T-cell (primary cell): ENCODE results near the gene UNC79. TPM values are rescaled to one million over a fixed set of nuclear protein-coding genes. Genes with fewer than 3 reads are reported as not detected.

Experiments
- ATAC-seq, 4 experiments: fragments of 200-7000 bp in 3 of 4; fragments of 150-1000 bp in 1 of 4; cut with Tn5 transposase; replicated peaks in 1 of 4; 1 replicate in 3 of 4; 2 replicates in 1 of 4; pipeline ENCODE4 v1.10.0; 2021; ENCODE audit warnings: moderate library complexity in 3 of 4, mild to moderate bottlenecking in 2 of 4, moderate number of reproducible peaks in 1 of 4
- CTCF ChIA-PET, 2 donors: fragments of 300-600 bp; sonication (Branson Sonifier 250); formaldehyde crosslinking; loops; one replicate each; lab custom pipeline; 2022; ENCODE audit warnings: antibody characterized with exemption in 2 of 2; lab: Charles Lee
- POLR2A ChIA-PET, 2 donors: fragments of 300-600 bp; sonication (Branson Sonifier 250); formaldehyde crosslinking; loops; one replicate each; lab custom pipeline; 2022; ENCODE audit warnings: antibody characterized with exemption in 2 of 2; lab: Charles Lee
- DNase-seq, 35 experiments: peaks; one replicate each; pipeline versions ENCODE4 v3.0.0 to v3.0.0-alpha.2; 2013 to 2023
- H3K27ac ChIP-seq: one replicate; pipeline ENCODE4 v1.5.1; 2013; ENCODE audit warnings: low read length
- H3K27me3 ChIP-seq, 2 experiments: replicated peaks in 1 of 2; 1 replicate in 1 of 2; 2 replicates in 1 of 2; pipeline versions ENCODE4 v1.6.1 to v1.7.0; 2013; ENCODE audit warnings: low read length in 1 of 2, mixed read lengths in 1 of 2; ENCODE audit not compliant: control insufficient read depth in 2 of 2, insufficient read depth in 2 of 2; ENCODE audit errors: extremely low read depth in 1 of 2
- H3K36me3 ChIP-seq, 2 donors: 1 replicate in 1 of 2; 2 replicates in 1 of 2; pipeline versions ENCODE4 v1.6.1 to v1.7.0; 2013; ENCODE audit warnings: low read length in 1 of 2; ENCODE audit not compliant: control insufficient read depth in 2 of 2, insufficient read depth in 1 of 2; ENCODE audit errors: extremely low read depth in 1 of 2
- H3K4me1 ChIP-seq, 2 experiments: 1 replicate in 1 of 2; 2 replicates in 1 of 2; pipeline versions ENCODE4 v1.6.1 to v1.7.0; 2013; ENCODE audit warnings: low read length in 2 of 2, mixed read lengths in 1 of 2; ENCODE audit not compliant: insufficient read depth in 2 of 2, control insufficient read depth in 1 of 2; ENCODE audit errors: extremely low read depth in 1 of 2
- H3K4me3 ChIP-seq, 2 donors: 1 replicate in 1 of 2; 2 replicates in 1 of 2; pipeline versions ENCODE4 v1.5.1 to v1.7.0; 2013; ENCODE audit warnings: mild to moderate bottlenecking in 2 of 2, low read length in 1 of 2, moderate library complexity in 1 of 2; ENCODE audit not compliant: control insufficient read depth in 1 of 2; ENCODE audit errors: extremely low read depth in 1 of 2
- H3K9me3 ChIP-seq: 2 replicates; pipeline ENCODE4 v1.7.0; 2013
- H3K27ac Mint-ChIP-seq, 2 donors: one replicate each; pipeline ENCODE4 v1.8.0; 2020 to 2021; ENCODE audit warnings: mild to moderate bottlenecking in 2 of 2, mixed read lengths in 2 of 2
- H3K27me3 Mint-ChIP-seq, 2 donors: one replicate each; pipeline ENCODE4 v1.8.0; 2021 to 2022; ENCODE audit warnings: mixed read lengths in 2 of 2
- H3K36me3 Mint-ChIP-seq: one replicate; pipeline ENCODE4 v1.8.0; 2021; ENCODE audit warnings: mixed read lengths
- H3K4me1 Mint-ChIP-seq, 3 donors: one replicate each; pipeline ENCODE4 v1.8.0; 2020 to 2022; ENCODE audit warnings: mixed read lengths in 3 of 3, mild to moderate bottlenecking in 1 of 3
- H3K4me3 Mint-ChIP-seq, 3 donors: one replicate each; pipeline ENCODE4 v1.8.0; 2020 to 2022; ENCODE audit warnings: mild to moderate bottlenecking in 3 of 3, mixed read lengths in 3 of 3, moderate library complexity in 3 of 3
- H3K9me3 Mint-ChIP-seq, 3 donors: one replicate each; pipeline ENCODE4 v1.8.0; 2020 to 2022; ENCODE audit warnings: mixed read lengths in 3 of 3
- WGBS: methylation state at CpG from one replicate; pipeline ENCODE4 v1.1.5; 2013; ENCODE audit warnings: missing lambda C conversion rate; ENCODE audit not compliant: insufficient coverage; 5-methylcytosine and 5-hydroxymethylcytosine counted together
- total RNA-seq, 35 experiments: library from RNA in 6 of 35; stranded (reverse) in 6 of 35; fragments of 120-200 nt in 1 of 35; gene quantifications; one replicate each; pipeline versions ENCODE4 v1.2.1 to v1.2.4 and lab custom pipeline; 2013 to 2026

The UNC79 gene
- total RNA-seq, 5 donors from 2014 or later (not counting 1 experiment from before 2014, with no cell fraction given): 0.06 to 0.07 TPM; not detected in 3

- Histone ChIP-seq H3K36me3 (no peaks in the 10 kb centered on the region), H3K9me3 (no peaks in the 10 kb centered on the region), H3K27ac (no peak overlapping the region), H3K4me1 (no peaks in the 10 kb centered on the region), H3K4me3 (no peak overlapping the region), H3K27me3 (peaks cover 2 to 9% of the 10 kb centered on the region in 2 experiments)
- peak in 4 of 35 experiments; percentile 1 to 17 (median 3) for DNase-seq
- Mint-ChIP-seq H3K4me3 (no peak overlapping the region), H3K27me3 (peaks cover 3 to 19% of the 10 kb centered on the region in 2 donors), H3K36me3 (no peaks in the 10 kb centered on the region), H3K9me3 (no peaks in the 10 kb centered on the region), H3K4me1 (no peaks in the 10 kb centered on the region), H3K27ac (no peak overlapping the region)
- ATAC-seq: no peak
- CTCF ChIA-PET: interaction anchor here in 1 of 2 donors (0.6 to 1.5 kb wide), 2 partner anchors 21 to 506 kb away, joined by 3 to 5 read pairs; no protein-coding TSS in a partner anchor
- POLR2A ChIA-PET: no interaction called here
- WGBS: 30% methylated on average over 3 of the region's 7 CpGs
Observed at GRCh38 chr14:93619176-93619793, 188.5 kb downstream of the UNC79 start.

GRCh38 chr14:93628048-93628447, 197.3 kb downstream of the UNC79 start:
- Mint-ChIP-seq H3K4me1 (no peaks in the 10 kb centered on the region), H3K27me3 (peaks cover 24% of the 10 kb centered on the region in 2 donors), H3K4me3 (no peak overlapping the region), H3K27ac (no peak overlapping the region), H3K9me3 (no peaks in the 10 kb centered on the region), H3K36me3 (no peaks in the 10 kb centered on the region)
- ATAC-seq (no peak), DNase-seq (no peak)
- ChIA-PET CTCF (interaction anchor here in 1 of 2 donors (0.6 kb wide), 1 partner anchor 16 kb away, joined by 3 read pairs; no protein-coding TSS in a partner anchor), POLR2A (no interaction called here)
- peaks cover 2 to 10% of the 10 kb centered on the region in 2 experiments for H3K27me3 ChIP-seq
- no peaks in the 10 kb centered on the region for H3K9me3 ChIP-seq
- H3K27ac ChIP-seq: no peak overlapping the region
- 77% methylated on average over 4 of the region's 4 CpGs for WGBS
- no peak overlapping the region for H3K4me3 ChIP-seq
- H3K36me3 ChIP-seq: no peaks in the 10 kb centered on the region
- no peaks in the 10 kb centered on the region for H3K4me1 ChIP-seq

- no peaks in the 10 kb centered on the region for H3K36me3 ChIP-seq
- H3K9me3 Mint-ChIP-seq: no peaks in the 10 kb centered on the region
- H3K27ac Mint-ChIP-seq: no peak overlapping the region
- ChIA-PET CTCF (no interaction called here), POLR2A (no interaction called here)
- ATAC-seq (no peak), DNase-seq (no peak)
- peaks cover 2 to 7% of the 10 kb centered on the region in 2 experiments for H3K27me3 ChIP-seq
- no peak overlapping the region for H3K4me3 ChIP-seq
- no peaks in the 10 kb centered on the region for H3K4me1 Mint-ChIP-seq
- H3K36me3 Mint-ChIP-seq: no peaks in the 10 kb centered on the region
- H3K27me3 Mint-ChIP-seq: peaks cover 24 to 27% of the 10 kb centered on the region in 2 donors
- no peaks in the 10 kb centered on the region for H3K4me1 ChIP-seq
- no peak overlapping the region for H3K27ac ChIP-seq
- H3K4me3 Mint-ChIP-seq: no peak overlapping the region
- H3K9me3 ChIP-seq: no peaks in the 10 kb centered on the region
Observed at GRCh38 chr14:93629643-93630042, 198.9 kb downstream of the UNC79 start.

- H3K4me1 Mint-ChIP-seq: no peaks in the 10 kb centered on the region
- ChIA-PET POLR2A (no interaction called here), CTCF (no interaction called here)
- DNase-seq (no peak), ATAC-seq (no peak)
- no peaks in the 10 kb centered on the region for H3K36me3 Mint-ChIP-seq
- H3K4me3 Mint-ChIP-seq: no peak overlapping the region
- peaks cover 4 to 8% of the 10 kb centered on the region in 2 experiments for H3K27me3 ChIP-seq
- no peaks in the 10 kb centered on the region for H3K4me1 ChIP-seq
- H3K27ac Mint-ChIP-seq: no peak overlapping the region
- peaks cover 36 to 48% of the 10 kb centered on the region in 2 donors for H3K27me3 Mint-ChIP-seq
- no peak overlapping the region for H3K27ac ChIP-seq
- 54% methylated on average over 1 of the region's 5 CpGs for WGBS
- H3K4me3 ChIP-seq: no peak overlapping the region
- no peaks in the 10 kb centered on the region for H3K9me3 Mint-ChIP-seq
- no peaks in the 10 kb centered on the region for H3K36me3 ChIP-seq
- H3K9me3 ChIP-seq: no peaks in the 10 kb centered on the region
Observed at GRCh38 chr14:93638790-93639189, 208.1 kb downstream of the UNC79 start.

- Histone ChIP-seq H3K4me1 (no peaks in the 10 kb centered on the region), H3K27me3 (peaks cover 3 to 6% of the 10 kb centered on the region in 2 experiments), H3K36me3 (no peaks in the 10 kb centered on the region), H3K4me3 (no peak overlapping the region), H3K9me3 (no peaks in the 10 kb centered on the region), H3K27ac (no peak overlapping the region)
- Mint-ChIP-seq H3K36me3 (no peaks in the 10 kb centered on the region), H3K27me3 (peaks cover 13 to 44% of the 10 kb centered on the region in 2 donors), H3K27ac (no peak overlapping the region), H3K4me1 (no peaks in the 10 kb centered on the region), H3K4me3 (no peak overlapping the region), H3K9me3 (peaks cover 0 to 6% (median 5%) of the 10 kb centered on the region in 3 donors)
- POLR2A ChIA-PET: no interaction called here
- WGBS: 43% methylated on average over 1 of the region's 3 CpGs
- no peak for ATAC-seq
- DNase-seq: no peak
- CTCF ChIA-PET: no interaction called here
Observed at GRCh38 chr14:93643127-93643526, 212.4 kb downstream of the UNC79 start.

- peaks cover 13 to 42% of the 10 kb centered on the region in 2 donors for H3K27me3 Mint-ChIP-seq
- no peaks in the 10 kb centered on the region for H3K36me3 Mint-ChIP-seq
- peaks cover 0 to 6% of the 10 kb centered on the region in 2 experiments for H3K27me3 ChIP-seq
- no peak for ATAC-seq
- POLR2A ChIA-PET: no interaction called here
- H3K27ac Mint-ChIP-seq: no peak overlapping the region
- CTCF ChIA-PET: interaction anchor here in 1 of 2 donors (1.2 kb wide), 1 partner anchor 15 kb away, joined by 3 read pairs; no protein-coding TSS in a partner anchor
- H3K9me3 ChIP-seq: no peaks in the 10 kb centered on the region
- no peaks in the 10 kb centered on the region for H3K4me1 ChIP-seq
- H3K4me1 Mint-ChIP-seq: no peaks in the 10 kb centered on the region
- no peak for DNase-seq
- 65% methylated on average over 3 of the region's 5 CpGs for WGBS
- no peak overlapping the region for H3K4me3 Mint-ChIP-seq
- H3K9me3 Mint-ChIP-seq: peaks cover 0 to 6% (median 5%) of the 10 kb centered on the region in 3 donors
- no peaks in the 10 kb centered on the region for H3K36me3 ChIP-seq
- H3K4me3 ChIP-seq: no peak overlapping the region
- no peak overlapping the region for H3K27ac ChIP-seq
Observed at GRCh38 chr14:93643676-93644075, 212.9 kb downstream of the UNC79 start.
